Measurements from ENCODE around the gene ODAD4. TPM values are rescaled to one million over a fixed set of nuclear protein-coding genes. Genes with fewer than 3 reads are reported as not detected.

Gene ODAD4
- total RNA-seq, 3 donors from 2014 or later (not counting 1 experiment from before 2014, with no cell fraction given) = 0.70 to 2.9 (median 0.95) TPM

DNA sequence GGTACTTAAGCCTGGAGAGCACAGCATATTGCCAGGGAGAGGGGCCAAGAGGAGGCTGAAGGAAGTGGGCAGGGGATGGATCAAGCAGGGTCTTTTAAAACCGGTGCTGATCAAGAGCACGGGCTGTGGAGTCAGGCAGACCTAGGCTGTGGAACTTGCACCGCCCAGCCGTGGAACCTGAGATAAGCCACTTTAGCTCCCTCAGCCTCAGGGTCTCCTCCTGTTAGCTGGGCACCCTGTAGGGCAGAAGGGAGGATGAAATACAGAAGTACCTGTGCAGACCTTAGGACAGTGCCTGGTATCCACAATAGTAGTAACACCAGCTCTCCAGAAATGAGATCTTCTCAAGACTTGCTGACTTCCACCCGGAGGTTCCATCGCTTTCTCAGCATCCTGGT, 9.3 kb downstream of the ODAD4 start:
- H3K9me3 ChIP-seq (ENCODE audit: control insufficient read depth, insufficient read depth, low read length) = no peaks in the 10 kb centered on the region
- H3K36me3 ChIP-seq (ENCODE audit: control insufficient read depth, insufficient read depth, low read length) = no peaks in the 10 kb centered on the region
- ATAC-seq (no peak), DNase-seq (no peak)
- Mint-ChIP-seq H3K9me3 (no peaks in the 10 kb centered on the region), H3K27me3 (ENCODE audit: low read depth in 2 of 2) (peaks cover 4 to 7% of the 10 kb centered on the region in 2 donors), H3K36me3 (no peaks in the 10 kb centered on the region), H3K27ac (no peak overlapping the region), H3K4me1 (no peaks in the 10 kb centered on the region), H3K4me3 (no peak overlapping the region)
- intact Hi-C loops (cut with micrococcal nuclease) = no loop called here
- H3K27ac ChIP-seq (ENCODE audit: low read length) = no peak overlapping the region
- WGBS (ENCODE audit: insufficient coverage) = 92% methylated on average over 6 of the region's 6 CpGs
- no peak overlapping the region for H3K4me3 ChIP-seq (ENCODE audit: low read length)
- H3K27me3 ChIP-seq (ENCODE audit: control insufficient read depth, insufficient read depth, low read length) = no peaks in the 10 kb centered on the region
- no peaks in the 10 kb centered on the region for H3K4me1 ChIP-seq (ENCODE audit: control insufficient read depth, insufficient read depth, low read length)
- TF ChIP-seq CTCF (IDR thresholded peaks at IDR 0.05) = no peak

DNA sequence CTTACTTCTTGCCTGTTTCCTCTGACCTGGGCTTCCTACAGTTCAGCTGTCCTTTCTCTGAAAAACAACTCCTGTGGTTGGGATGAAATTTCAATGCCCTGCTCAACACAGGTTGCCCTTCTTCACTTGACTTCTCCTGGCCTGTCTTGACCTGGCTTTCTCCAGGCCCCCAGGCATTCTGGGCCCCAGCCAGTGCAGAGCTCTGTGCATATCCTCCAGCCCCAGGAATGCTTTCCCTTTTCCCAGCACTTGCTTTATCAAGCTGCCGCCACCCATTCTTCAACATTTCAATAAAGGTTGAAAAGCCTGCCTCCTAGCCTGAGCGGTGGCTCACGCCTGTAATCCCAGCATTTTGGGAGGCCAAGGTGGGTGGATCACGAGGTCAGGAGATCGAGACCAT, 10.8 kb downstream of the ODAD4 start:
- no peaks in the 10 kb centered on the region for H3K36me3 ChIP-seq (ENCODE audit: control insufficient read depth, insufficient read depth, low read length)
- H3K9me3 ChIP-seq (ENCODE audit: control insufficient read depth, insufficient read depth, low read length) = no peaks in the 10 kb centered on the region
- no peaks in the 10 kb centered on the region for H3K27me3 ChIP-seq (ENCODE audit: control insufficient read depth, insufficient read depth, low read length)
- no peak overlapping the region for H3K27ac Mint-ChIP-seq
- no peak overlapping the region for H3K27ac ChIP-seq (ENCODE audit: low read length)
- no peaks in the 10 kb centered on the region for H3K36me3 Mint-ChIP-seq
- no peak for TF ChIP-seq CTCF (IDR thresholded peaks at IDR 0.05)
- 78% methylated on average over 5 of the region's 5 CpGs for WGBS (ENCODE audit: insufficient coverage)
- no peaks in the 10 kb centered on the region for H3K9me3 Mint-ChIP-seq
- H3K27me3 Mint-ChIP-seq (ENCODE audit: low read depth in 2 of 2) = peaks cover 4 to 7% of the 10 kb centered on the region in 2 donors
- DNase-seq (no peak), ATAC-seq (no peak)
- H3K4me1 ChIP-seq (ENCODE audit: control insufficient read depth, insufficient read depth, low read length) = no peaks in the 10 kb centered on the region
- no peak overlapping the region for H3K4me3 Mint-ChIP-seq
- no peaks in the 10 kb centered on the region for H3K4me1 Mint-ChIP-seq
- intact Hi-C loops (cut with micrococcal nuclease) = no loop called here
- H3K4me3 ChIP-seq (ENCODE audit: low read length) = no peak overlapping the region

GRCh38 chr17:41942626-41943373, 12.4 kb downstream of the ODAD4 start:
- H3K9me3 ChIP-seq (ENCODE audit: control insufficient read depth, insufficient read depth, low read length) = no peaks in the 10 kb centered on the region
- H3K4me1 Mint-ChIP-seq = no peaks in the 10 kb centered on the region
- H3K4me1 ChIP-seq (ENCODE audit: control insufficient read depth, insufficient read depth, low read length) = no peaks in the 10 kb centered on the region
- H3K9me3 Mint-ChIP-seq = no peaks in the 10 kb centered on the region
- no peak overlapping the region for H3K27ac ChIP-seq (ENCODE audit: low read length)
- no peak overlapping the region for H3K4me3 ChIP-seq (ENCODE audit: low read length)
- 94% methylated on average over 8 of the region's 8 CpGs for WGBS (ENCODE audit: insufficient coverage)
- H3K27me3 ChIP-seq (ENCODE audit: control insufficient read depth, insufficient read depth, low read length) = no peaks in the 10 kb centered on the region
- intact Hi-C loops (cut with micrococcal nuclease) = no loop called here
- no peak for TF ChIP-seq CTCF (IDR thresholded peaks at IDR 0.05)
- H3K27ac Mint-ChIP-seq = no peak overlapping the region
- no peak for DNase-seq
- no peak for ATAC-seq
- H3K36me3 ChIP-seq (ENCODE audit: control insufficient read depth, insufficient read depth, low read length) = no peaks in the 10 kb centered on the region
- peaks cover 4 to 7% of the 10 kb centered on the region in 2 donors for H3K27me3 Mint-ChIP-seq (ENCODE audit: low read depth in 2 of 2)
- no peak overlapping the region for H3K4me3 Mint-ChIP-seq
- H3K36me3 Mint-ChIP-seq = no peaks in the 10 kb centered on the region

DNA sequence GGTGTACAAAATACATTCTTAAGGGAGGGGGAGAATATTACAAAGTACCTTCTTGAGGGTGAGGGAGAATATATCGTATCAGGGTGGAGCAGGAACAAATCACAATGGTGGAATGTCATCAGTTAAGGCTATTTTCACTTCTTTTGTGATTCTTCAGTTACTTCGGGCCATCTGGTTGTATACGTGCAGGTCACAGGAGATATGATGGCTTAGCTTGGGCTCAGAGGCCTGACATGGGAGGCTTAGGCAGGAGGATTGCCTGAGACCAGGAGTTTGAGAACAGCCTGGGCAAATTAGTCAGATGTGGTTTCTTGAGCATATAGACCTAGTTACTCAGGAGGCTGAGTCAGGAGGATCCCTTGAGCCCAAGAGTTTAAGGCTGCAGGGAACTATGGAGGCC, 13.1 kb downstream of the ODAD4 start:
- Histone ChIP-seq H3K27me3 (ENCODE audit: control insufficient read depth, insufficient read depth, low read length) (no peaks in the 10 kb centered on the region), H3K4me1 (ENCODE audit: control insufficient read depth, insufficient read depth, low read length) (no peaks in the 10 kb centered on the region), H3K4me3 (ENCODE audit: low read length) (no peak overlapping the region), H3K27ac (ENCODE audit: low read length) (no peak overlapping the region), H3K36me3 (ENCODE audit: control insufficient read depth, insufficient read depth, low read length) (no peaks in the 10 kb centered on the region), H3K9me3 (ENCODE audit: control insufficient read depth, insufficient read depth, low read length) (no peaks in the 10 kb centered on the region)
- intact Hi-C loops (cut with micrococcal nuclease) = no loop called here
- peaks cover 4 to 7% of the 10 kb centered on the region in 2 donors for H3K27me3 Mint-ChIP-seq (ENCODE audit: low read depth in 2 of 2)
- WGBS (ENCODE audit: insufficient coverage) = 93% methylated on average over 3 of the region's 3 CpGs
- H3K4me1 Mint-ChIP-seq = no peaks in the 10 kb centered on the region
- DNase-seq (no peak), ATAC-seq (no peak)
- no peaks in the 10 kb centered on the region for H3K9me3 Mint-ChIP-seq
- H3K27ac Mint-ChIP-seq = no peak overlapping the region
- TF ChIP-seq CTCF (IDR thresholded peaks at IDR 0.05) = no peak
- no peak overlapping the region for H3K4me3 Mint-ChIP-seq
- H3K36me3 Mint-ChIP-seq = no peaks in the 10 kb centered on the region

All from natural killer cell (primary cell).